Mucosa of rectum (tissue), 2 donors: ENCODE data around the gene TMCC1.

Experiments used
- H3K27ac ChIP-seq, 2 donors: one replicate each; pipeline ENCODE4 v1.7.0; 2013; ENCODE audit warnings: inconsistent platforms in 2 of 2, low read depth in 2 of 2, low read length in 2 of 2
- H3K27me3 ChIP-seq, 2 donors: one replicate each; pipeline ENCODE4 v1.7.0; 2013; ENCODE audit warnings: low read length in 2 of 2; ENCODE audit not compliant: control insufficient read depth in 2 of 2, insufficient read depth in 2 of 2
- H3K36me3 ChIP-seq, 2 donors: one replicate each; pipeline ENCODE4 v1.7.0; 2013; ENCODE audit warnings: low read length in 2 of 2; ENCODE audit not compliant: control insufficient read depth in 2 of 2, insufficient read depth in 2 of 2
- H3K4me1 ChIP-seq, 2 donors: one replicate each; pipeline ENCODE4 v1.7.0; 2013; ENCODE audit warnings: low read length in 2 of 2, mild to moderate bottlenecking in 1 of 2; ENCODE audit not compliant: control insufficient read depth in 2 of 2, insufficient read depth in 2 of 2
- H3K4me3 ChIP-seq, 2 donors: one replicate each; pipeline ENCODE4 v1.7.0; 2013; ENCODE audit warnings: low read length in 2 of 2
- H3K9ac ChIP-seq, 2 donors: one replicate each; pipeline ENCODE4 v1.7.0; 2013; ENCODE audit warnings: low read length in 2 of 2, low read depth in 1 of 2, mild to moderate bottlenecking in 1 of 2
- H3K9me3 ChIP-seq, 2 donors: one replicate each; pipeline ENCODE4 v1.7.0; 2013; ENCODE audit warnings: low read length in 2 of 2; ENCODE audit not compliant: control insufficient read depth in 2 of 2
- donor health status: healthy.
- donor health status: Normal muscosa, but diverticular disease.

Gene TMCC1

DNA sequence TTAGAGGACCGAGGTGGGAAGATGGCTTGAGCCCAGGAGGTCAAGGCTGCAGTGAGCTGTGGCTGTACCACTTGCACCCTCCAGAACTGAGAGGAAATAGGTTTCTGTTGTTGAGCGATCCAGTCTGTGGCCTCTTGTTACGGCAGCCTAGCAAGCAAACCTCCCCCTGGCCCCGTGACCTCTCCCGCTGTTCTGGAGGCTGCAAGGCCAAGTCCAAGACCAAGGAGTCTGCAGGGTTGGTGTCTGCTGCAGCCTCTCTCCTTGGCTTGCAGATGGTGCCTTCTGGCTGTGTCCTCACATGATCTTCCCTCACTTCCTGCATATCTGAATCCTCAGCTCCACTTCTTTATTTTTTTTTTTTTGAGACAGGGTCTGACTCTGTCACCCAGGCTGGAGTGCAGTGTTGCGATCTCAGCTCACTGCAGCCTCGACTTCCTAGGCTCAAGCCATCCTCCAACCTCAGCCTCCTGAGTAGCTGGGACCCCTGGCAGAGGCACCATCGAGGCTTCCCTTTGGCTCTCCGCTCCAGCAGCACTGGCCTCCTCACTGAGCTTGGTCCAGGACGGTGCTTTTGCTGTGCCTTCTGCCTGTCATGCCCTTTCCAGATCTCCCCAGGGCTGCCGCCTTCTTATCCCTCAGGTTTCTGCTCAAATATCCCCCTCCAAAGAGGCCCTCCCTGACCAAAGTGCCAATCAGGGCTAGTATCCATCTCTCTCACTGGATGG lies 269.0 kb downstream of the TMCC1 start:
- no peaks in the 10 kb centered on the region for H3K27me3 ChIP-seq
- H3K4me1 ChIP-seq: peaks cover 33 to 45% of the 10 kb centered on the region in 2 donors
- H3K9me3 ChIP-seq: no peaks in the 10 kb centered on the region
- no peak overlapping the region for H3K4me3 ChIP-seq
- H3K36me3 ChIP-seq: no peaks in the 10 kb centered on the region
- no peak overlapping the region for H3K9ac ChIP-seq
- peak overlapping the region; percentile 65 to 78 for H3K27ac ChIP-seq

DNA sequence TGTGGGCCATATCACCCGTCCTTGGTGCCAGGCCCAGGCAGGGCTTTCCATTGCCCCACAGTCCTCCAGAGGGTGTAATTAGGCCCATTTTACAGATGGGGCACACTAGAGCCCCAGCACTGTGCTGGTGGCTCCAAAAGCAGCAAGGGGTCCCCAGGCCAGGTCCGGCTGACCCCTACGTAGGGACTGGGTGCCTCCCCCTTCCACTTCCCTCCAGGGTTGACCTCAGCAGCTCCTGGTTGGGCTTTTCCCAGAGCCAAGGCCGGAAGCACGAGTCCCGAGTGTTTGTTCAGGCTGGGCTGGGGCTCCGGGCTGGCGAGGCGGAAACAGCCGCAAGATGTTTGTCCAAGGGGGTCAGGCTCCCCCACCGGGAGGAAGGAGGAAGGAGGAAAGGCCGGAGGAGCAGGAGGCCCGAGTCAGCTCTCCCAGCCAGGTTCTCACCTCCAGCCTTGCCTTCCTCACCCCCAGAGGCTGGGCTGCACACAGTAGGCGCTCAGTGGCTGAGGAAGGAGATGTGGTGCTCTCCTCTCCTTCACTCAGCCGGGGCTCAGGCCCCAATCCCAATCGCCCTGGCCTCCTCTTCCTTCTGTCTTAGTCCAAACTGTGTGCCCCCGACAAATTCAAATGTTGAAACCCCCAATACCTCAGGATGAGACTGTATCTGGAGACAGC lies 269.9 kb downstream of the TMCC1 start:
- peak overlapping the region; percentile 57 to 78 for H3K27ac ChIP-seq
- peak overlapping the region in 1 of 2 donors; percentile 44 for H3K9ac ChIP-seq
- peaks cover 33 to 45% of the 10 kb centered on the region in 2 donors for H3K4me1 ChIP-seq
- no peaks in the 10 kb centered on the region for H3K36me3 ChIP-seq
- H3K4me3 ChIP-seq: no peak overlapping the region
- H3K27me3 ChIP-seq: no peaks in the 10 kb centered on the region
- H3K9me3 ChIP-seq: no peaks in the 10 kb centered on the region

DNA sequence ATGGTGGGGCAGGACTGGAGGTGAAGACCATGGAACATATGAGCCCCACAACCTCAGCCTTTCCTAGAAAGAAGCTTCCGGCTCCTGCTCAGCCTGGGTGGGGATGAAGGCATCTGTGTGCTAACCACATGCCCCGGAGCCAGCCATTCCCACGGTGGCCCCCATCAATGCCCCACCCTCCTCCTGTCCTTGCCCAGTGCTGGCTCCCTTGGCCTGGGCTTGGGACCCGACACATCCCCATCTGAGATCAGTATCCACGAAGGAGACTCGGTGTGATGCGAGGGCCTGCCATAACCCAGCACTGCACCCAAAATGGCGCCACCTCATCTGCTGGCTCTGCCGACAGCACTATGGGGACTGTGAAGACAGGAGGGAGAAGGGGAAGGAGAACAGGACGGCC lies 270.6 kb downstream of the TMCC1 start:
- no peak overlapping the region for H3K4me3 ChIP-seq
- H3K27ac ChIP-seq: peak overlapping the region; percentile 57 to 78
- H3K36me3 ChIP-seq: no peaks in the 10 kb centered on the region
- no peaks in the 10 kb centered on the region for H3K27me3 ChIP-seq
- H3K4me1 ChIP-seq: peaks cover 31 to 41% of the 10 kb centered on the region in 2 donors
- peak overlapping the region in 1 of 2 donors; percentile 21 for H3K9ac ChIP-seq
- no peaks in the 10 kb centered on the region for H3K9me3 ChIP-seq

DNA sequence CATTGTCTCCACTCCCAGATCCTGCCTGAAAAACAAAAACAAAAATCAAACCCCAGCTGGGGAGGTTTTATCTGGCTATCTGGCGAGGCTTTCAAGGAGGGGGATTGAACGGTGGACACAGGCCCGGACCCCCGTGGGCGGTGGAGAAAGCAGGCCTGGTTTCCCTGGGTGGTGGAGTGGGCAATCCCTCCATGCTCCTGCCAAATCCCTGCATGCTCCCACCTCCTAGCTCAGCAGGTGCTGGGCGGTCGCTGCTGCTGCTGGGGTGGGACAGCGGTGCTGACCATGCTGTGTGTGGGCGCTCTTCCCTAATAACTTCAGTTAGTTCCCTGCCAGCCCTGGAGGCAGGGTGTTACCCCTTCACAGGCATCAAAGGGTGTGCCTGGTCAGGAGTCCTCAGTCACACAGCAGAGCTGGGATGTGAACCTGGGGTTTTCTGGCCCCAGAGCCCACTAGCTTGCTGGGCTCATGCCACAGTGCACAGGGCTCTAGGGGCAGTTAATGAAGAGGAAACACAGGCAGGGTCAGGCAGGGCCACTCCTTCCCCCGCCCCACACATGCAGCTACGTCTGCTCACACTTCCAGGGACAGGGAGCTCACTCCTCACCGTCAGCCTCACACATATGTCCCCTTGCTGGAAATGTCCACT lies 271.2 kb downstream of the TMCC1 start:
- H3K27me3 ChIP-seq: no peaks in the 10 kb centered on the region
- H3K36me3 ChIP-seq: no peaks in the 10 kb centered on the region
- no peak overlapping the region for H3K9ac ChIP-seq
- H3K9me3 ChIP-seq: no peaks in the 10 kb centered on the region
- H3K4me3 ChIP-seq: no peak overlapping the region
- peak overlapping the region; percentile 57 to 78 for H3K27ac ChIP-seq
- peaks cover 31 to 37% of the 10 kb centered on the region in 2 donors for H3K4me1 ChIP-seq

DNA sequence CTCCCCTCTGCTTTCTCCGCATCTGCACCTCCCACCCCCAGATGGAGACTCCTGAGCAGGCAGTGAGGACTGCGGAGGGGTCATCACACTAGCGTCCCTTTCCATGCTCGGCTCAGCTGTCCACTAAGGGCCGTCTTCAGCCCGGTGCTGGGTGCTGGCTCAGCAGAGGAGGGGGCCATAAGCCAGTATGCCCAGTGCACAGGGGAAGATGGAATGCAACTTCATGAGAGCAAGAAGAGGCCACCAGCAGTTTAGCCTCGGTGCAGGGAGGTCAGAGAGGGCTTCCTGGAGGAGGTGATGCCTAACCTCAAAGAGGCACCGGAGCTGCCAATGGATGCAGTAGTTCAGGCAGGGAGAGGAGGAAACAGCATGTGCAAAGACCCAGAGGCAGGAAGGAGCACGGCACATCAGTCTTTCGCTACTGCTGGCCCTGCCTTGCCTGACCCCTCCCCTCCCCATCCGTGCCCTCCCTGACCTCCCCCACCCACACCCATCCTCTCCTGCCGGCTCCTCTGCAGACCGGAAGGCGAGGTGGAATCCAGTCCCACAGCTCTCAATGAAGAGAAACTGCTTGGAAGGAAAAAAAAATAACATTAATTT lies 271.8 kb downstream of the TMCC1 start:
- Histone ChIP-seq H3K4me1 (peaks cover 31 to 40% of the 10 kb centered on the region in 2 donors), H3K9ac (no peak overlapping the region), H3K27ac (peak overlapping the region in 1 of 2 donors; percentile 78)

DNA sequence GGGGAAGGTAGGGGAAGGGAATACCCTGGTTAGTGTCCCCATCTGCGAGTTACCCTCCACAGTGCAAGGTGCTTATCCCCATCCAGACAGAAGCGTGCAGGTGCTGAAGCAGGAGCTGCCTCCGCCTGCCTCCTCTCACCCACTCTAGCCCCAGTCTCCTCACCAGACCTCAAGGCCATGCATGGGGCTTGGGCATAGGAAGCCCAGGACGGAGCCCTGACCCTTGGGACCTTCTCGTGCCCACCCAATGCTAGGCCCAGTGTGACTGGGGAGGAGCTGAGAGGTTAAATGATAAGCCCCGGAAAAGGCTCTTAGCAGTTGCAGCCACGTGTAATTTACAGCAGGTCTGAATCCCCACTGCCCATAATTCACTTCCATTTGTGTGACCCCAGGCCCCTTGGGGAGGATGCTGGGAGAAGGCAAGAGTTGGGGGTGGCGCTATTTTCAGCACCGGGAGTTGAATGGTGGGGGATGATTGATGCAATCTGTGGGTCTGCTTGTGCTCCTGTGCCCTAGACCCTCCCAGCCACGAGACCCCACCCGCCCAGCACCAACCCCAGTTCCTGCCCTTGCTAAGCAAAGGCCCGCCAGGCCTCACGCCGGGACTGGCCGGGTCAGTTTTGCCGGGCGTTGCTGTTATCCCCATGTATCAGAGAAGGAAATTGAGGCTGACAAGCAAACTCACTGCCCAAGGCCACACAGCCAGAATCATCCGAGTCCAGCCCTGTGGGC lies 272.5 kb downstream of the TMCC1 start:
- Histone ChIP-seq H3K9ac (no peak overlapping the region), H3K9me3 (no peaks in the 10 kb centered on the region), H3K27ac (no peak overlapping the region), H3K4me3 (no peak overlapping the region), H3K36me3 (no peaks in the 10 kb centered on the region), H3K4me1 (peaks cover 27 to 38% of the 10 kb centered on the region in 2 donors), H3K27me3 (no peaks in the 10 kb centered on the region)

More for the DNA sequence above, 271.8 kb downstream of the TMCC1 start:
- no peaks in the 10 kb centered on the region for H3K27me3 ChIP-seq
- no peaks in the 10 kb centered on the region for H3K9me3 ChIP-seq
- no peaks in the 10 kb centered on the region for H3K36me3 ChIP-seq
- H3K4me3 ChIP-seq: no peak overlapping the region

DNA sequence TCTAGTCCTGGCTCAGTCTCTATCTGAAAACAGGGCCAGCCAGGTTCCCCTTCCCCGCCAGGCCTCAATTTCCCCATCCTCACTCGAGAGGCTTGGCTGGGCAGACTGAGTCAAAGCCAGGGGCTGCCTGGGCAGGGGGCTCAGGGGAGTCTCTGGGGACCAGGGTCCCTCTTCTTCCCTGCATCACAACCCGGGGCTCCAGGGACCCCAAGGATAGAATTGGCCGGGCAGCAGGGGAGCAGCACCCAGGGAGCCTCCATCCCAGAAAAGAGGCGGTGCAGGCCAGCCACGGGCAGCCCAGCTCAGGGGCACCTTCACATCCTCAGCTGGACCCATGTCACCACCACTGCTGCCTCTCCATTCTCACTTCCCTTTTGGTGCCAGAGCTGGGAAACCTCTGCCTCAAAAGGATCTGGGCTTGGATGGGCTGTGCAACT lies 273.8 kb downstream of the TMCC1 start:
- no peaks in the 10 kb centered on the region for H3K27me3 ChIP-seq
- H3K4me3 ChIP-seq: no peak overlapping the region
- no peaks in the 10 kb centered on the region for H3K9me3 ChIP-seq
- no peaks in the 10 kb centered on the region for H3K36me3 ChIP-seq
- H3K4me1 ChIP-seq: peaks cover 24 to 41% of the 10 kb centered on the region in 2 donors
- H3K9ac ChIP-seq: no peak overlapping the region
- H3K27ac ChIP-seq: peak overlapping the region in 1 of 2 donors; percentile 34

DNA sequence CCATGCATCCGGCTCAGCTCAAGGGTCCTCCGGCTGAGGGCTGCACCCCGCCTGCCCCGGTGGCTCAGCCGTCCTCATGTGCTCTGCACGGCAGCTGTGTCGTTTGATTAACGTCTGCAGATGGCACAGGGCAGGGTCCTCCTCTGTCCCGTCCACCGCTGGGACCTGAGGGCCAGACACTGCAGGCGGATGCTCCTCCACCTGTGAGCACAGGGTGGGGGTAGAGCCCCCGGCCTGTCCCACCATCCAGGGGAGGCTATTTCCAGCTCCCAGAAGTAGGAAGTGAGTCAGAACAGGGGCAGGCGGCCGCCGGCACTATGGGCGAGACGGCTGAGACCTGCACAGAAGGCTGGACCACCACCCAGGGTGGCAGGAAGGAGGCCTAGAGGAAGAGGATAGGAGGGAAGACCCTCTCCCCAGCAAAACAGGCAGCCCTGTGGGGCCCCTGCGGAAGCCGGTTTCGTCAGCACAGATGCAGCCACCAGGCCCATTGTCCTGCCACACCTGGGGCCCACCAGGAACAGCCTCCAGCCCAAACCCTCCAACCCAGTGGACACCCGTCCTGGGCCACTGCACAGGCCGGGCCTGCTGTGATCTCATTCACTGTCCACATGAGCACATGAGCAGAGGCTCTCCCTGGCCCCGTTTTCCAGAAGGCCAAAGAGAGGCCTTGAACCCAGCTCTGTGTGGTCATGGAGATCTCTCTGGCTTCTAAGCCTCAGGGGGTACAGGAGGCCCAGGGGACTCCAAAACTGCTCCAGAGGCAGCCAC lies 274.4 kb downstream of the TMCC1 start:
- Histone ChIP-seq H3K4me3 (peak overlapping the region in 1 of 2 donors; percentile 13), H3K27me3 (no peaks in the 10 kb centered on the region), H3K4me1 (peaks cover 25 to 39% of the 10 kb centered on the region in 2 donors), H3K27ac (peak overlapping the region in 1 of 2 donors; percentile 34), H3K36me3 (no peaks in the 10 kb centered on the region), H3K9ac (no peak overlapping the region), H3K9me3 (no peaks in the 10 kb centered on the region)

DNA sequence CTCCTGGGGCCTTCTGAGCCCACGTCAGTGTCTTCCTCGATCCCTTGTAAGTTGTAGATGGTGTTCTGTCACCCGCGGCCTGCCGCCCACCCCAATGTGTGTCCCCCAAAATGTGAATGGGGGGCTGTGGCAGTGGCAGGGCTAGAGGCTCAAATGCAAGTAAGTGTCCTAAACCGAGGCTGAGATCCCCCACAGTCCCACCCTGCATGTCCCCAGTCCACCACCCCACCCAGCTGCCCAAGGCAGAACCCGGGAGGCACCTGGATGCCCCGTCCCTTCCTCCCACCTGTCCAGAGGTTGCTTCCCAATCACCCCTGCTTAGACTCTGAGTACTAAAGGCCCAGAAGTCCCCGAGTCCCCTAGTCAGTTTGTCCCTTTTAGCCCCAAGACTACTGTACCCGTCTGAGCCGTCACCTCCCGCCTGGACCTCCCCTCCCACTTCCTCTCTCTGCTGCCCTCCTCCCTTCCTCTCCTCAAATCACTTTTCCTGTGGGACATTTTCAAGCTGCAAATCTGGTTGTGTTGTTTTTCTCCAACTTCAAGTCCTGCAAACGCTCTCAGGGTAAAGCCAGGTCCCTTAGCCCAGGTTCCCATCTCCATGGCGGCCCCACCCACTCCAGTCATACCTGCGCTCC lies 275.2 kb downstream of the TMCC1 start:
- Histone ChIP-seq H3K4me3 (peak overlapping the region in 1 of 2 donors; percentile 13), H3K27ac (peak overlapping the region in 1 of 2 donors; percentile 14), H3K9ac (no peak overlapping the region), H3K36me3 (no peaks in the 10 kb centered on the region), H3K27me3 (no peaks in the 10 kb centered on the region), H3K9me3 (no peaks in the 10 kb centered on the region), H3K4me1 (peaks cover 20 to 31% of the 10 kb centered on the region in 2 donors)
